ENCODE results near the gene DYNLL2. TPM values are rescaled to one million over a fixed set of nuclear protein-coding genes. Genes with fewer than 3 reads are reported as not detected.
A peak's percentile ranks its signal among the peaks of the same experiment; 100 is the strongest.

Gene DYNLL2
- total RNA-seq, 1 donor from 2014 or later, result 18.8 TPM

GRCh38 chr17:58089111-58089510, 5.9 kb downstream of the DYNLL2 start:
- H3K9me3 Mint-ChIP-seq (ENCODE audit: unreplicated experiment), result no peaks in the 10 kb centered on the region
- H3K36me3 Mint-ChIP-seq (ENCODE audit: unreplicated experiment), result peaks cover 41% of the 10 kb centered on the region
- DNase-seq (ENCODE audit: extremely low spot score, unreplicated experiment), result peak; percentile 49
- no peaks in the 10 kb centered on the region for H3K27me3 Mint-ChIP-seq (ENCODE audit: unreplicated experiment)
- TF ChIP-seq CTCF (IDR thresholded peaks at IDR 0.05), result no peak
- peaks cover 15% of the 10 kb centered on the region for H3K4me1 Mint-ChIP-seq (ENCODE audit: unreplicated experiment)
- H3K4me3 Mint-ChIP-seq (ENCODE audit: unreplicated experiment), result no peak overlapping the region
- H3K27ac Mint-ChIP-seq (ENCODE audit: unreplicated experiment), result no peak overlapping the region

- no peak overlapping the region for H3K4me3 Mint-ChIP-seq (ENCODE audit: unreplicated experiment)
- no peak for TF ChIP-seq CTCF (IDR thresholded peaks at IDR 0.05)
- DNase-seq (ENCODE audit: extremely low spot score, unreplicated experiment), result peak; percentile 53
- peaks cover 42% of the 10 kb centered on the region for H3K36me3 Mint-ChIP-seq (ENCODE audit: unreplicated experiment)
- H3K27me3 Mint-ChIP-seq (ENCODE audit: unreplicated experiment), result no peaks in the 10 kb centered on the region
- no peaks in the 10 kb centered on the region for H3K9me3 Mint-ChIP-seq (ENCODE audit: unreplicated experiment)
- H3K27ac Mint-ChIP-seq (ENCODE audit: unreplicated experiment), result no peak overlapping the region
- H3K4me1 Mint-ChIP-seq (ENCODE audit: unreplicated experiment), result no peaks in the 10 kb centered on the region
These were observed 7.9 kb downstream of the DYNLL2 start for GRCh38 chr17:58091024-58091567.

- Mint-ChIP-seq H3K36me3 (ENCODE audit: unreplicated experiment) (peaks cover 40% of the 10 kb centered on the region), H3K9me3 (ENCODE audit: unreplicated experiment) (no peaks in the 10 kb centered on the region), H3K4me3 (ENCODE audit: unreplicated experiment) (no peak overlapping the region), H3K27ac (ENCODE audit: unreplicated experiment) (no peak overlapping the region), H3K27me3 (ENCODE audit: unreplicated experiment) (no peaks in the 10 kb centered on the region), H3K4me1 (ENCODE audit: unreplicated experiment) (no peaks in the 10 kb centered on the region)
- DNase-seq (ENCODE audit: extremely low spot score, unreplicated experiment), result peak; percentile 30
- TF ChIP-seq CTCF (IDR thresholded peaks at IDR 0.05), result no peak
These were observed 9.0 kb downstream of the DYNLL2 start for GRCh38 chr17:58092101-58092796.

GRCh38 chr17:58092797-58093385, 9.7 kb downstream of the DYNLL2 start:
- no peak overlapping the region for H3K27ac Mint-ChIP-seq (ENCODE audit: unreplicated experiment)
- no peaks in the 10 kb centered on the region for H3K27me3 Mint-ChIP-seq (ENCODE audit: unreplicated experiment)
- H3K9me3 Mint-ChIP-seq (ENCODE audit: unreplicated experiment), result no peaks in the 10 kb centered on the region
- no peak for TF ChIP-seq CTCF (IDR thresholded peaks at IDR 0.05)
- peaks cover 38% of the 10 kb centered on the region for H3K36me3 Mint-ChIP-seq (ENCODE audit: unreplicated experiment)
- DNase-seq (ENCODE audit: extremely low spot score, unreplicated experiment), result peak; percentile 66
- H3K4me3 Mint-ChIP-seq (ENCODE audit: unreplicated experiment), result no peak overlapping the region
- no peaks in the 10 kb centered on the region for H3K4me1 Mint-ChIP-seq (ENCODE audit: unreplicated experiment)

- no peak overlapping the region for H3K27ac Mint-ChIP-seq (ENCODE audit: unreplicated experiment)
- TF ChIP-seq CTCF (IDR thresholded peaks at IDR 0.05), result no peak
- H3K4me1 Mint-ChIP-seq (ENCODE audit: unreplicated experiment), result no peaks in the 10 kb centered on the region
- H3K4me3 Mint-ChIP-seq (ENCODE audit: unreplicated experiment), result no peak overlapping the region
- H3K9me3 Mint-ChIP-seq (ENCODE audit: unreplicated experiment), result no peaks in the 10 kb centered on the region
- no peaks in the 10 kb centered on the region for H3K27me3 Mint-ChIP-seq (ENCODE audit: unreplicated experiment)
- peaks cover 35% of the 10 kb centered on the region for H3K36me3 Mint-ChIP-seq (ENCODE audit: unreplicated experiment)
- no peak for DNase-seq (ENCODE audit: extremely low spot score, unreplicated experiment)
These were observed 10.9 kb downstream of the DYNLL2 start for GRCh38 chr17:58094118-58094517.

All from osteocyte (in vitro differentiated cells).